WI38 (cell line): ENCODE data around the gene SLC14A1.

Experiments
- H3K4me3 ChIP-seq: 2 replicates; pipeline ENCODE4 v1.5.1; 2011; ENCODE audit warnings: low read depth, mild to moderate bottlenecking, control low read depth, low read length
- TF ChIP-seq, protein P1 (sequence below): IDR thresholded peaks from 2 replicates; pipeline ENCODE4 v1.5.1; 2012; ENCODE audit warnings: low read depth, mild to moderate bottlenecking, control low read depth, low read length

The SLC14A1 gene

GRCh38 chr18:45785134-45785533, 61.2 kb downstream of the SLC14A1 start:
- TF ChIP-seq, protein P1, sequence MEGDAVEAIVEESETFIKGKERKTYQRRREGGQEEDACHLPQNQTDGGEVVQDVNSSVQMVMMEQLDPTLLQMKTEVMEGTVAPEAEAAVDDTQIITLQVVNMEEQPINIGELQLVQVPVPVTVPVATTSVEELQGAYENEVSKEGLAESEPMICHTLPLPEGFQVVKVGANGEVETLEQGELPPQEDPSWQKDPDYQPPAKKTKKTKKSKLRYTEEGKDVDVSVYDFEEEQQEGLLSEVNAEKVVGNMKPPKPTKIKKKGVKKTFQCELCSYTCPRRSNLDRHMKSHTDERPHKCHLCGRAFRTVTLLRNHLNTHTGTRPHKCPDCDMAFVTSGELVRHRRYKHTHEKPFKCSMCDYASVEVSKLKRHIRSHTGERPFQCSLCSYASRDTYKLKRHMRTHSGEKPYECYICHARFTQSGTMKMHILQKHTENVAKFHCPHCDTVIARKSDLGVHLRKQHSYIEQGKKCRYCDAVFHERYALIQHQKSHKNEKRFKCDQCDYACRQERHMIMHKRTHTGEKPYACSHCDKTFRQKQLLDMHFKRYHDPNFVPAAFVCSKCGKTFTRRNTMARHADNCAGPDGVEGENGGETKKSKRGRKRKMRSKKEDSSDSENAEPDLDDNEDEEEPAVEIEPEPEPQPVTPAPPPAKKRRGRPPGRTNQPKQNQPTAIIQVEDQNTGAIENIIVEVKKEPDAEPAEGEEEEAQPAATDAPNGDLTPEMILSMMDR, result no peak

DNA sequence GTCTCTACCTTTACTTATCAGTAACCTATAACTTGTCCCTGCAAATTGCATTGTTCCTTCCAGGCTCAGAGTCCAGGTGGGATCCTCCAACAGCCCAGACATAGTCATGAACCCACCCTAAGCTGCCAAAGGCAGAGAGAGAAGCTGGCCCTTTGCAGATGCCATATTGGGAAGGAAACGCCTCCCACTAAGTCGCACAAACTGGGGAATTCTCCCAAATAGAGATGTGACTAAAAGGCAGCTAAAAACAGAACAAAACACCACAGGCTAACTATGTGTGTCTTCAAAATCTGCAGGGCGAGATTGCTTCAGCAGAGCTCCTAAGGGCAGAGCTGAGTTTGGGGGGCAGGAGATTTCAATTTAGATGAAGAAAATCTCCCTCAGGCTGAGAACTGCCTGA, 63.0 kb downstream of the SLC14A1 start:
- TF ChIP-seq, protein P1, result no peak
- no peak overlapping the region for H3K4me3 ChIP-seq

More at GRCh38 chr18:45785134-45785533, 61.2 kb downstream of the SLC14A1 start:
- no peak overlapping the region for H3K4me3 ChIP-seq

GRCh38 chr18:45787346-45787745, 63.4 kb downstream of the SLC14A1 start:
- TF ChIP-seq, protein P1, result no peak
- H3K4me3 ChIP-seq, result no peak overlapping the region

GRCh38 chr18:45788861-45789260, 64.9 kb downstream of the SLC14A1 start:
- H3K4me3 ChIP-seq, result no peak overlapping the region
- TF ChIP-seq, protein P1, result no peak

DNA sequence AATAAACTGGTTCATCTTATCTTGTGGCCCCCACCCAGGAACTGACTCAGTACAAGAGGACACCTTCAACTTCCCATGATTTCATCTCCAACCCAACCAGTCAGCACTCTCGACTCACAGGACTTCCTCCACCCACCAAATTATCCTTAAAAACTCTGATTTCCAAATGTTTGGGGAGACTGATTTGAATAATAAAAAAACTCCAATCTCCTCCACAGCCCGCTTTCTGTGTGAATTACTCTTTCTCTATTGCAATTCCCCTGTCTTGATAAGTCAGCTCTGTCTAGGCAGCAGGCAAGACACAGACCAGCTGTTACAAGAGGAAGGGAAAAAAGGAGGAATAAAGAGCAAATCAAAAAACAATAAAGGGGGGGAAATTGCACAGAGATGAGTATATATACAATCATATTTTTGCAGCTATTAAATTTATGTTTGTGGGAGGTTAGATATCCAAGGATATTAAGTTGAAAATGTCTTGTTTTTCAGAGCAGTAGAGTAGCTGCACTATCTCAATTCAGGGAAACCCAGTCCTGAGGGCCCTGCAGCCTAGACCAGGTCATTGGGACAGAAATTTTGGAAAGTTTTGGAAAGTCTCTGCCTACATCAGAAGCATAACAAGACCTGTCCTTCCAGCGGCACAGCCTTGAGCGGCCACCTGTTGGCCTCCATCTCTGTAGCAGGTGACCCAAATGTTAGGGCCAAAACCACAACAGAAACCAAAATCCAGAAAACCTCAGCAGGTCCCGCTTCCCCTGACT, 68.7 kb downstream of the SLC14A1 start:
- no peak overlapping the region for H3K4me3 ChIP-seq
- TF ChIP-seq, protein P1, result no peak

DNA sequence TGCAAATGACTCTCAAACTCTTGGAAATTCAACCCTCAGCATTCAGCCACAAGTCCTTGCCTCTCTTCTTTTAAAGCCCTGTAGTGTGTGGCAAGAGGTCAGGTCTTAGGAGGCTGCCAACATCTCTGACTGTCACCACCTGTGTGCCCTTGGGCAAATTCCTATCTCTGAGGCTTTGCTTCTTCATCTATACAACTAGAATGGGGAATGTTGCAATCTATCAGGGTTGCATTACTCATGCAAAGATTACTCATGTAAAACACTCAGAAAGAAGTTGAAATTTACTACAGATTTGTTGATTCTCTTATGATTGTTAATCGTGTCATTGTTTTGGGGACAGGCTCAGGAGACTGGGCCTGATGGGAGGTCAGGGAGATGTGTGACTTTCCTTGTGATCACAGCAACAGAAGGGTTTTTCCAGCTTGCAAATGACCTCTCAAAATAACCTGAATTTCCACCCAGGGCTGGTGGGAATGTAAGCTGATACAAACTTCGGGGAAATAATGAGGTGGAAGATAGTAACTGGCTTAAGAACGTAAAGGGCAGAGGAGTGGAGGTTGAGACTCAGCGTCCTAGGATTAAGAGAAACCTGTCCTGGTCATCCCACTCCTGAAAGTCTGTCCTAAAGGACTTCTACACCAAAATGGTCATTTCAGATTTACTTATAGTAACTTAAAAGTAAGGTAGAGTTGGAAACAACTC, 69.4 kb downstream of the SLC14A1 start:
- H3K4me3 ChIP-seq, result no peak overlapping the region
- TF ChIP-seq, protein P1, result no peak

DNA sequence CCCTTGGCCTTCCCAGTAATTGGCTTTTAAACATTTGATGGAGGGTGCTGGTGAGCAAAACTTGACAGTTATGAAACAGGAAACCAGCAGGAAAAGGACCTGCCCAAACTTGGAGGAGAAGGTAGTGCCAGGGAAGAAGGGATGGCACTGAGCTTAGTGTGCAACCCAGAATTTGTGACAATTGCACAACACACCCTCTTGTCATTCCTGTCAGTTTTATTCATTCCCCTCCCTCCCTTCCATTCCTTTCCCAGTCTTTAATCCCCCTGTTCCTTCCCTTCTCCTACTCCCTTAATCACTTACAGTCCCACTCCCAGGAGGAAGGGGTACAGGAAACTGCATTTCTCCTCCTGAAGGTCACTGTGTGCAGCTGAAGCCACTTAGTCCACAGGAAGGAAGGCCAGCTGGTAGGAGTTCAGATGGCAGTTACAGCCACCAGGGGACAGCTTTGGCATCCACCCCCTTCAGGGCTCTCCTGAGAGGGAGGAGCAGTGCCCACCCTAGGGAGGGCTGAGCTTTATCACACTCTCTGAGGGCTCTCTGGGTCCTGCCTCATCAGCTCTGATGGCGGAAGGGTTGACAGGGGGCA, 77.5 kb downstream of the SLC14A1 start:
- TF ChIP-seq, protein P1, result no peak
- H3K4me3 ChIP-seq, result no peak overlapping the region
